HK-2 (cell line): ENCODE measurements around the gene BPIFB4.
"Not testable (repeated sequence)": the region's sequence is repeated elsewhere in the genome, so short reads cannot be mapped to it uniquely, and the experiment has no call there.

Experiments used
- DNase-seq: peaks from one replicate; pipeline ENCODE4 v3.0.0-alpha.2; 2018; ENCODE audit not compliant: unreplicated experiment

Gene BPIFB4

DNA sequence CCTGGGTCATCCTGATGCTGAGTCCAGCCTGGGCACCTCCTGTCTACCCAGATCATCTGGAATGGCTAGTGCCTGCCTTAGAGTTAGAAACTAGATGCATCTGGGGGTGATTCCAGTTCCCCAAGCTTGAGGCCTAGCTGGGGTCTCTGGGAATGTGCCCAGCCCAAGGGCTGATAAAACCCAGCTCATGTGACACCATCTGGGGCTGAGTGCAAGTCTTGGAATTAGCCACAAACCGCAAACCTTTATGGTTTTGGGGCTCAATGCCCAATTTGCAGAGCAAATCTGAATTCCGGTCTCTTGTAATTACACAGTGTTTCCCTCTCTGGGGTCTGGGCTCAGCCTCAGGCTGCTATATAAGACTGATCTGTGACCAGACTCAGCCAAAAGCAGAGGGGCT lies at the start of gene BPIFB4:
BPIFB4 (plus strand) TSS at position 385 of the 400 bp plus-strand sequence. CDS start 1,884 bp downstream, outside the sequence.
- DNase-seq = no peak

DNA sequence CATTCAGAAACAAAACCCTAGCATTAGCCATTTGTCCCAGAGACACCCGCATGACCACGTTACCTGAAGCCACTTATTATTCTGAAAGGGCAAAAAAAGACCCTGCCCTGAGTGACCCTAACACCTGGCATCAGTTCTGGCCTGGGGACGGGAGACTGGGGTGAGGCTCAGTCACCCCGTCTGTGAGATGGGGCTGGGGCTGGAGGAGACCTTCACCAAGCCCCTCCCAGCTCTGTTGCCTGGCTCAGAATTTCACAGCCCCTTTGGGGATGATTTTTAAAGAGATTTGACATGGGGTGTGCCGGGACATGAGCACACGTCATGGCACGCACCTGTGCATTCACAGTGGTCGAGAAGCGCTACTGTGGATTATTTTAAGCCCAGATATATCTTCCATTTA lies 49.4 kb upstream of the BPIFB4 start:
- DNase-seq = no peak

DNA sequence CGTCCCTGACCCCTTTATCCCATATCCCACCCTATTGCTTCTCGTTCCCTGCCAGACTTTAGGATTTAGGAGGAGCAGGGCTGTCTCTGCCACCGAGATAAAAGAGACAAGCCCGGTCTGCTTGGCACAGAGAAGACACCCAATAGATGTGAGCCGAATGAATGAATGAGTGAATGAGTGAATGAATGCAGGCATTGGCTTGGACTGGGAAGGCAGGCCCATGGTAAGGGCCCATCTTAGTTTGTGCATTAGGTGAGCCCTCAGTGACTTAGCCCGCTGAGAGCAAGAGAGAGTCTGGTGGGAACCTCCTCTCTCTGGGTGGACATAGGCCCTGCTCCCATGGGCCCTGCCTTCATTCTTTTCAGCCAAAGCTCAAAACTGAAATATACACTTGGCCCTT lies 48.9 kb upstream of the BPIFB4 start:
- DNase-seq = no peak

DNA sequence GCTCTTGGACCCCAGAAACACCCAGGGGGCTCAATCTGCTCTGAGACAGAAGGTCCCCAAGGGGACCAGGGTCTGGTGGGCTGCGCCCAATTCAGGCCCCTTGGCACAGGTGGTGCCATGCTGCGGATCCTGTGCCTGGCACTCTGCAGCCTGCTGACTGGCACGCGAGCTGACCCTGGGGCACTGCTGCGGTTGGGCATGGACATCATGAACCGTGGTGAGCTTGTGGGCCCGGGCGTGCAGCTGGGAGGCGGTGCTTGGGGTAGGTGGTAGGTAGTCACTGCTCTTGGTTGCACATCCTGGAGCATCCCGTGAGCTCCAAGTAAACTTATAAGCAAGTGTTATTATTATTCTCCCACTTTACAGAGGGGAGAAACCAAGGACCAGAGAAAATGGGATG lies 47.9 kb upstream of the BPIFB4 start, which contains the start of gene BPIFB6:
BPIFB6 (plus strand) TSS at position 118 of the 400 bp plus-strand sequence; CDS start at position 118, 0 bp downstream.
- no peak for DNase-seq

DNA sequence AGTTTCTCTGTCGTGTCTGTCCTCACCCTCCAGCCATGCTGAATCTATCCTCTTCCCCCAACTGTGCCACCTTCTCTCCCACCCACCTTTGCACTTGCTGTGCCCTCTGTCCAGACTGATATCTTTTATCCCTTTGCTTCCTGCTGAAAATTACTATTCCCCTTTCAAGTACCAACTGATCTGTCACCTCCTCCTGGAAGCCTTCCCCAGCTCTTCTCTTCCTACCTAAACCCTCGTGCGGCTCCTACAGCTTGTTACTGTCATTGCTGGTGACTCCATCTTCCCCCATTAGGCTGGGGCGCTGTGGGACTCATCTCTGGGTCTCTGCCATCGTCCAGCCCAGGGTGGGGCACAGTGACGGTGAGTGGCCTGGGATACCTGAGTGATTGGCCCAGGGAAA lies 46.9 kb upstream of the BPIFB4 start:
- DNase-seq = no peak

DNA sequence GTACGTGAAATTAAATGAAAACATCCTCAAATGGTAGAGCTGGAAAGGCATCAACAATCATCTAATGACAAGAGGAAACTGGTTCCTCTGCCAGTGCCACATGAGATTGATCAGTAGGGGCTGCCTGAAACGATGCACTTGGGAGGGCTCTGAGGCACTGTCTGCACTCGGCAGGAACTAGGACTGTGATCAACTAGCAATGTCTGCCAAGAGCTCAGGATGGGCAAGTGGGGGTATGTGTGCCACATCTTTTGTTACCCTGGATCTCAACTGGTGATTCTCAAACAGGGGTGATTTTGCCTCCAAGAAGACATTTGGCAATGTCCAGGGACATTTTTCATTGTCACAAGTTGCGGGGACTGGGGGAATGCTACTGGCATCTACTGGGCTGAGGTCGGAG lies 46.1 kb upstream of the BPIFB4 start:
- DNase-seq = no peak

DNA sequence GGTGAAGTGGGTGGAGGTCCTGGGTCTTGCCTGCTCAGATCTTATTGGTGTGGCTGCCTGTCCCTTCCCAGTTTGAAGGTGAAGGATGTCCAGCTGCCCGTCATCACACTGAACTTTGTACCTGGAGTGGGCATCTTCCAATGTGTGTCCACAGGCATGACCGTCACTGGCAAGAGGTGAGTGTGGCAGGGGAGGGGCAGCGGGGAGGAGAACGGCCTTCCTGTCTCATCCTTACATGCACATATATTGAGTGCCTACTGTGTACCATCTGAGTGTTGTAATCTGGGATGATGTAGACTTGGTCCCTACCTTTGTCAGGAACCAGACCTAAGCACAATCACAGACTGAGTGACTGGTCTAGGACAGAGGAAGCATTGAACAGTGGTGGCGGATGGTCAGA lies 45.3 kb upstream of the BPIFB4 start:
- DNase-seq = no peak

DNA sequence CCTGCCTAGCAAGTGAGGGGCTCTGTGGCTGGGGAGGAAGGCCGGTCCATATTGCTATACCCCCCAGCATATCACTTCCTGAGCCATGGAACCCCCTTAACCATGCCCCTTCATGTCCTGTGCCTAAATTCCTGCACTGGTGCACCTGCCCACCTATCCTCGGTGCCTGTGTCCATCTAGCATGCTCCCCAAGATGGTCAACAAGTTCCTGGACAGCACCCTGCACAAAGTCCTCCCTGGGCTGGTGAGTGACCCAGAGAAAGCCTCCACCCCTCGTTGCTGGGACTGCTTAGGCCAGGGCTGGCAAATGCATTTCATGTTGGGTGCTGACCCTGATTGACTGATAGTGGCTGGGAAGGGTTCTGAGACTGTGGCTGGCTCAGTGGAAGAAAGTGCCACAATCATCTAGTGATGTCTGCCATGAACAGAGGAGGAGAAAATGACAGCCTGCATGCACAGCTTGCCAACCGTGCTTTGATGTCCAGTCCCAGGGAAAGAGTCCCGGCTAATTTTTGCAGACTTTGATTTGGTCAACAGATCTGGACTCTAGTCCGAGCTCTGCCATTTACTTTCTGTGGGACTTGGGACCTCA lies 44.4 kb upstream of the BPIFB4 start:
- DNase-seq = no peak

DNA sequence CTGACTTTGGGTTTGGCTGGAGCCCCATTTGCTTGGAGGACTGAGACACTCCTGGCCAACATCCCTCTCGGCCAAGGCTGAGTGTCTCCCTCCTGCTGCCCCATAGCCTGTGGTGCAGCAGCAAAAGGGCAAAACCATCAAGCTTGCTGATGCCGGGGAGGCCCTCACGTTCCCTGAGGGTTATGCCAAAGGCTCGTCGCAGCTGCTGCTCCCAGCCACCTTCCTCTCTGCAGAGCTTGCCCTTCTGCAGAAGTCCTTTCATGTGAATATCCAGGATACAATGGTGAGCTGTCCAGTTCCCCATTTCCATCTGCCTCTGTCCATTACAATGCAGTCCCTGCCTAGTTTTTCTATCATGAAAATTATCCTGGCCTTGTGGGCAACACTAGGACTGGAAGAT lies 42.0 kb upstream of the BPIFB4 start:
- DNase-seq = no peak

DNA sequence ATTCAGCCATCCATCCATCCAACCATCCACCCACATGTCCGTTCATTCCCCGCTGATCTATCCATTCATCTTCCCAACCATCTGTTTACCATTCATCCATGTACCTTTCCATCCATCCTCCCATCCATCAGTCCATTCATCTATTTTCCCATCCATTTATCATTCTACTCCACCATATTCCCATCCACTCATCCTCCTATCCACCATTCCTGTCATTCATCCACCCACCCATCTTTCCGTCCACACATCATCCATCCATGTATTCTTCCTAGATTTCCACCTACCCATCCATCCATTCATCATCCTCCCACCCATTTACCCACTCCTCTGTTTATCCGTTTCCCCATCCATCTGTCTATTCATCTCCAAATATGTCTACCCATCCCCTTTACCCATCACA lies 41.2 kb upstream of the BPIFB4 start:
- no peak for DNase-seq

DNA sequence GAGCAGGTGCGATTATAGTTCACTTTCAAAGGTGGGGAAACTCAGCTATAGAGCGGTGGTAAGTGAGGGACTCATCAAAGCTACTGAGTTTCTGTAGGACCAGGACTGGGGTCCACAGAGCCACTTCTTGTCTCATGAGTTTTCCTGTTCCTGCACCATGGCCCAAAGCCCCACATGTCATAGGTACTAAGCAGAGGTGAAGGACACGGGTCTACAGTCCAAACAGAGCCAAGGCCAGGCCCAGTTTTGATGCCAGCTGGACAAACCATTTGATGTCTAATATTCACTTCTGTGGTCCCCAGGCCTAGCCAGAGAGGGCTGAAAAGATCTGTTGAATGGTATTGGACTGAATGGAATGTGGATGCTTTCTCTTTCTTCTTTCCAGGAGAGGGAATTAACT lies 37.0 kb upstream of the BPIFB4 start:
- no peak for DNase-seq

DNA sequence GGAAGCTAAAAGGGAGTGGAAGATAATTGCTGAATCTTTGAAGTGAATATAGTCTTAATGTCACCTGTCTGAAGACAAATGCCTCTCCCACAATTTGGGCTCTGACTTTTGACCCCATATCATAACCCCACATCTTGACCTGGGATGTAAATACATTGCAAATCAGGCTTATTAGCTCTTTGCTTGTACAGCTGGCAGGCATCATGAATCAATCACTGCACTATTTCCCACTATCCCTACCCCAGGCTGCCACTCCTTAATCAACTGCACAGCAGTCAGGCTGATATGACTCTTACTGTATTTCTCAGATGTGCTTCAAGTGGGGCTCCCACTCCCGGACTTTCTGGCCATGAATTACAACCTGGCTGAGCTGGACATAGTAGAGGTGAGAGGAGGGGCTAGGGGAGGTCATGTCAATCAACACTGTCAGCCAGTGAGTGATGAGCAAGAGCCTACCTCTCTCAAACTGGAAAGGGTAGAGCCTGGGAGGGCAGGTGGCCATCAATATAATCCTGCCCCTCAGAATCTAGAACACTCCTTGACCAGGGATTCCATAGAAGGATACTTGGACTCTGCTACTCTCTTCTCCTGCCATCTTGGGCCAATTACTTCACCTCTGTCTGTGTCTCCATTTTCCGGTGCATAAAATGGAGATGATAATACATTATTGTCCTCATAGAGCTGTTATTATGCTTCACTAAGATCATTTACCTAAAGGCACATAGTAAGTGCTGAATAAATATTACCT lies 36.3 kb upstream of the BPIFB4 start:
- DNase-seq = no peak

DNA sequence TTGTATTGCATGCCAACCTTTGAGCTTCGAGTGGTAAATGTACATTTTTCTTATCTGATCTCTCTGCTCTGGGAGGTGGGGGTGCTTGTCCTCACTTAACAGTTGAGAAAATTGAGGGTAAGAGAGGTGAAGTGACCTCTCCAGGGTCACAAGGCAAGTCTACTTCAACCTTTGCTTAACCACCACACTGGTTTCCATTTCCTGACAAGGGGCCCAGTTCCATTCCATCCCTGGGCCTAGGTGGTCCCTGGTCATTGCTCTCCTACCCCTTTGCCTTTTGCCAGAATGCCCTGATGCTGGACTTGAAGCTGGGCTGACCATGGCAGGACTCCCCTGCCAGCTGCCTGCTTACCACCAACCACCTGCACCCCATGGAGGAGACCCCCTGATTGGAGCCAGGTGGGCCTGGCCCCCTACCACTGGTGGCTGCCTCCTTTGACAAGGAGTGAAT lies 35.7 kb upstream of the BPIFB4 start:
- DNase-seq = no peak

DNA sequence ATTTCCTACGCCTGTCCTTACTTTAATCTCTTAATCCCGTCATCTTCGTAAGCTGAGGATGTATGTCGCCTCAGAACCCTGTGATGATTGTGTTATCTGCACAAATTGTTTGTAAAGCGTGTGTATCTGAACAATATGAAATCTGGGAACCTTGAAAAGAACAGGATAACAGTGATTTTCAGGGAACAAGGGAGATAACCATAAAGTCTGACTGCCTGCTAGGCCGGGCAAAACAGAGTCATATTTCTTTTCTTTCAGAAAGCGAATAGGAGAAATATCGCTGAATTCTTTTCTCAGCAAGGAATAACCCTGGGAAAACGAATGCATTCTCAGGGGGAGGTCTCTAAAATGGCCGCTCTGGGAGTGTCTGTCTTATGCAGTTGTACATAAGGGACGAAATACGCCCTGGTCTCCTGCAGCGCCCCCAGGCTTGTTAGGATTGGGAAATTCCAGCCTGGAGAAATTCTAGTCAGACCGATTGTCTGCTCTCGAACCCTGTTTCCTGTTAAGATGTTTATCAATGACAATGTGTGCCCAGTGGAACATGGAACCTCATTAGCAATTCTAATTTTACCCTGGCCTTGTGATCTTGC lies 34.2 kb upstream of the BPIFB4 start:
- not testable (repeated sequence) for DNase-seq

DNA sequence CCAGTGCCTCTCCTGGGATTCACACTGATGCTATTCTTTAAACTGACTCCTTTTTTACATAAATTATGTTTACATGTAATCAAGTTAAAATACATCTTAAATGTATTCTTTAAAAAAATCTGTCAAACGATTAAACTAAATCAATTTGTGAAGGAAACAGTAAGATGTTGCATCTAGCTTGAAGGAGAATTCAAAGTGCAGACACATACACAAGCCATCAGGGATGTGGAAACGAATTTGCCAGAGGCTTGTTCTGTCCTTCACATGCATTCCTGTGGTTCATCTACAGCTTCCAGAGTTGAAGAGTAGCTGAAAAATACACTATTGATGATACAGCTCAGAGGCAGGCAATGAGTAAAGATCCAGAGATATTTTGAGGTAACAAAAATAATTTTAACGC lies 33.0 kb upstream of the BPIFB4 start:
- DNase-seq = no peak

DNA sequence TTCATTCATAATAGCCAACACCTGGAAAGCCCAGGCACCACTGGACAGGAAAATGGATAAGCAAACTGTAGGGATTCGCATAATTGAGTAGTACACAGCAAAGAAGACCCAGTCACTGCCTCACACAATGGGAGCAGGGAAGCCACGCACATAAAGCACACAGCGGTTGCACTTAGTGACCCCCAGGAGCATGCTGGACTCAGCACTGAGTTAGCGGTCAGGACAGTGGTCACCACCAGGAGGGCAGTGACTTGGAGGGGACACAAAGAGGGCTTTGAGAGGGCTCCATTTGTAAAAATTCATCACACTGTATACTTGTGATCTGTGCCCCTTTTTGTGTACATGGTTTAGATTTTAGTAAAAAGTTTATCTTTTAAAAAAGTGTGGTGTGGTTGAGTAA lies 28.1 kb upstream of the BPIFB4 start:
- DNase-seq = no peak

DNA sequence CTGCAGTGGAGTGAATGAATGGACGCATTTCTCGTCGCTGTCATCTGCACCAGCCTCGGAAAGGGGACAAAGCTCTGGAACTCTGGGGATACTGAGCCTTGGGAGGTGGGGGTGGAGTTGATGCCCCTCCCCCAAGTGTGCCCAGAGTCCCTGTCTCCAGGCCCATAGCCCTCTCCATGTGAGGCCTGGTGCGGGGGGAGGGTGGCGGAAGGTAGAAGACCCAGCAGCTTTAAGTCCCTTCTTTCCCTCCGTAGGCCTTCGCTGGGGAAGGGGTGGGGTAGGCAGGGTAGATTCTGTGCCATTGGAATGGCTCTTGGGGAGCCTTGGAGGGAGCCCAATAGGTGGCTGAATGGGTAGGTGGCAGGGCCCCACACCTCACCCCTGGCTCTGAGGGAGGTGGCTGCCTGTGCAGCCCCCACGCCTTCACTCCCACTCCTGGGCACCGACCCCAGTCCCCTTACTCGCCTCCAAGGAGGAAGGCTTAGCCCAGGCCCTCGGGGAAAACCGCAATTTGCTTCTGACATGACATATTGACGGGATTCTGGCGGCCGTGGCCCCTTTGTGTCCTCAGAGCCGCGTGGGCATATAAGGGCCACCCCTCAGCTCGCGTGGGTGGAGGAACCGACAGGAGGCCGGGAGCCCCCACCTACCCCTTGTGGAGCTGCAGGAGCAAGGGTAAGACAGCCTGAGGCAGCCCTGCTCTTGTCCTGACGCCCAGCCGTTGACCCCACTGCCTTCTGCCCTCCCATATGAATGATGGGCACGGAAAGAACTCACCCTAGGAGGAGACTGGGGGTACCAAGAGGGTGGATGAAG lies 25.9 kb upstream of the BPIFB4 start, which contains the start of gene BPIFB3:
BPIFB3 (plus strand) TSS at position 613 of the 816 bp plus-strand sequence. CDS start 1,533 bp downstream, outside the sequence.
- no peak for DNase-seq

DNA sequence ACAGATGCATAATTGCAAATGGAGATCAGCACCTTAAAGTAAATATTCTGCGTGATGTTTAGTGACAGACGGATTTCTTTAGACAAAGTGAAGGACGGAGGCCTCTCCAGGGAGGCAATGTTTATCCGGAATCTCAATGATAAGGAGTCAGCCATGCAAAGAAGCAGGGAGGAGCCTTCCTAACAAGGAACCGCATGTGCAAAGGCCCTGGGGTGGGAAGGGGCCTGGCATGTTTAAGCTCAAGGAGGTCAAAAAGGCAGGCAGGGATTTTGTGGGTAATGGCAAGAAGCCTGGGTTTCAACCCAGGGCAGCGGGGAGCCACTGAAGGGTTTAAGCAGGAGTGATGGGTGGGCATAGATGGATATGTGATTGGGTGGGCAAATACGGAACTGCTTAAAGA lies 25.1 kb upstream of the BPIFB4 start:
- DNase-seq = no peak

DNA sequence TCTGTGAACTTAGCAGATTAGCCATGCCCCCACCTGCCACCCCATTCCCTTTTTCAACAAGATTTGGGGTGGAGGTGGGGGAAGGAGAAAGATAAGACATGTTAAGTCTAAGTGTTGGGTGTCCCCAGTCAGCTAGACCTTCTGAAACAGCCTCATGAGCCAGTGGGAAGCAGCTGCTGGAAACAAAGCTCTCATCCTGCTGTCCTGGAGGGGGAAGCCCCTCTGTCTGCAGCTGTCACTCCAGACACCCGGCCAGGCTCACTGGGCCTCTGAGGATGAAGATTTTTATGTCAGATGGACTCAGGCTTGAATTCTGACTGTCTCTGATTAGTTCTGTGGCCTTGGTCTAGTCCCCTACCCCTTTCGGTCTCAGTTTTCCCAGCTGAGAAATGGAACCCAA lies 24.7 kb upstream of the BPIFB4 start:
- DNase-seq = no peak

DNA sequence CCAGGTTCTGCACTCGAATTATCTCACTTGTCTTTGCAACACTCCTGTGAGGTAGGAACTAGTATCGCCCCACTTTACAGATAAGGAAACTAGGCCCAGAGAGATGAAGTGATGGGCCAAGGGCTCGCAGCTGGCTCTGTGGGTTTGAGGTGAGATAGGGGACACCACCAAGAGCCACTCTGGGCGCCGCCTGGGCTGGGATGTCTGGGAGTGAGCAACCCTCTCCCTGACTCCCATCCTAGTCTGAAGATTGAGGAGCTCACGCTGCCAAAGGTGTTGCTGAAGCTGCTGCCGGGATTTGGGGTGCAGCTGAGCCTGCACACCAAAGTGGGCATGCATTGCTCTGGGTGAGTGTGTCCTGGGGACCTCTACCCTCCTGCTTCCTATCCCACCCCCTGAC lies 20.3 kb upstream of the BPIFB4 start:
- DNase-seq = no peak

DNA sequence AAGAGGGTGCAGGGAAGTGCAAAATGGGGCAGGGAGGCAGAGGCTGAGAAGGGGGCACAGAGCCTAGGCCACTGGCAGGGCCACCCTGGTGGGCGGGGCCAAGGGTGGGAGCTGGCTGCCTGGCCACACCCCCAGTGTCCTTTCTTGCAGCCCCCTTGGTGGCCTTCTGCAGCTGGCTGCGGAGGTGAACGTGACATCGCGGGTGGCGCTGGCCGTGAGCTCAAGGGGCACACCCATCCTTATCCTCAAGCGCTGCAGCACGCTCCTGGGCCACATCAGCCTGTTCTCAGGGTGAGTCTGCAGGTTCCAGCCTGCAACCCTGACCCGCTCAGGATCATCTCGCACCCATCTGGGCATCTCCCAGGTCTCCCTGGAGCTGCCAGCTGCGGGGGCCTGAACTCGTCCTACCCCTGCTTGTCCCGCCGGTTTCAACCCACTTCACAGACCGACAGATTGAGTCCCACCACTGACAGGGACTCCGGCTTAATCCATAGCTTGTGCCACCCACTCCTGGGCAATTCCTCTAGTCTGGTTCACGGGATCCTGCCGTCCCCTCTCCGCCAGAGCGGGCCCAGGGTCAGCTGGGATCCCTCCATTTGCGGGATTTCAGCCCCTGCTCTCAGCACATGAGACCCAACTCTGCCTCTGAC lies 19.6 kb upstream of the BPIFB4 start:
- no peak for DNase-seq

DNA sequence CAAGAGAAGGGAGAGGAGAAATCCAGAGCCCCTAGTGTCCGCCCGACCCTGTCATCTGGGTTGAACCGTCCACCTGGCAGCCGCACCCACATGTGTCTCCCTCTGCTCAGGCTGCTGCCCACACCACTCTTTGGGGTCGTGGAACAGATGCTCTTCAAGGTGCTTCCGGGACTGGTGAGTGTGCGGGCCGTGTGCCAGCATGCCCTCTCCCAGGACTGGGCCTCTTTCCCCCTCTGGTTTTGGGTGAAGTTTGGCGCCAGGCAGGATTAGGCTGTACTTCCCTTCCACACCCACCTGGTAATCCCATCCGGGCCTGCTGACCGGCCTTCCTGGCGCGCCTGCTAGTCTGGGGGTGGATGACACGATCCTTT lies 17.8 kb upstream of the BPIFB4 start:
- DNase-seq = no peak
